K562 (cell line): ENCODE results near the gene PTPRG.

Source experiments
- BRCA1 ChIP-seq, 2 experiments: fragments of 450-650 bp in 1 of 2; sonication (generic) in 1 of 2; formaldehyde crosslinking in 1 of 2; IDR thresholded peaks; 2 replicates each; pipeline versions ENCODE4 v1.5.0 to v1.6.1; 2017 to 2020; ENCODE audit warnings: mild to moderate bottlenecking in 1 of 2, missing genetic modification reagents in 1 of 2
- PBX2 ChIP-seq, 2 experiments: IDR thresholded peaks in 1 of 2; conservative IDR thresholded peaks in 1 of 2; 2 replicates each; pipeline ENCODE4 v1.6.1; 2016; ENCODE audit warnings: low read depth in 2 of 2, mild to moderate bottlenecking in 1 of 2, missing compliant biosample characterization in 1 of 2, missing genetic modification characterization in 1 of 2, moderate library complexity in 1 of 2
- ZNF133 ChIP-seq: fragments of 250-450 bp; sonication (Bioruptor Pico); IDR thresholded peaks from 2 replicates; pipeline ENCODE4 v1.4.0; 2020; ENCODE audit warnings: mild to moderate bottlenecking

GRCh38 chr3:62093025-62093424, 531.7 kb downstream of the PTPRG start:
- TF ChIP-seq PBX2 (CRISPR knock-in tag; IDR thresholded peaks at IDR 0.05; ENCODE audit: low read depth) (no peak), PBX2 (tag; conservative IDR thresholded peaks at IDR 0.05; ENCODE audit: low read depth) (no peak), BRCA1 (IDR thresholded peaks at IDR 0.05) (no peak), BRCA1 (CRISPR knock-in tag; IDR thresholded peaks at IDR 0.05) (no peak), ZNF133 (CRISPR knock-in tag) (no peak)
